Mesendoderm (in vitro differentiated cells): ENCODE measurements around the gene SAE1.

Experiments
- DNase-seq: peaks from one replicate; pipeline ENCODE4 v3.0.0; 2013
- H2AK5ac ChIP-seq: 2 replicates; pipeline ENCODE4 v1.6.1; 2013; ENCODE audit warnings: low read length, inconsistent platforms
- H2BK120ac ChIP-seq: 2 replicates; pipeline ENCODE4 v1.6.1; 2013; ENCODE audit warnings: low read depth, mild to moderate bottlenecking, low read length, moderate library complexity, mixed read lengths
- H2BK15ac ChIP-seq: replicated peaks from 2 replicates; pipeline ENCODE4 v1.6.1; 2013; ENCODE audit warnings: low read depth, mild to moderate bottlenecking, moderate library complexity
- H2BK5ac ChIP-seq: 2 replicates; pipeline ENCODE4 v1.6.1; 2013; ENCODE audit warnings: low read length, inconsistent platforms
- H3K18ac ChIP-seq: 2 replicates; pipeline ENCODE4 v1.6.1; 2013; ENCODE audit warnings: mild to moderate bottlenecking, low read length, mixed read lengths
- H3K23ac ChIP-seq: one replicate; pipeline ENCODE4 v1.6.1; 2013; ENCODE audit warnings: low read length
- H3K27ac ChIP-seq: 2 replicates; pipeline ENCODE4 v1.5.1; 2013; ENCODE audit warnings: low read depth, mild to moderate bottlenecking, inconsistent platforms, low read length, moderate library complexity
- H3K27me3 ChIP-seq: 2 replicates; pipeline ENCODE4 v1.6.1; 2013; ENCODE audit warnings: low read length, control low read depth, mild to moderate bottlenecking, inconsistent platforms; ENCODE audit not compliant: insufficient read depth, poor library complexity
- H3K36me3 ChIP-seq: 2 replicates; pipeline ENCODE4 v1.6.1; 2013; ENCODE audit warnings: low read length, inconsistent platforms; ENCODE audit not compliant: control insufficient read depth, insufficient read depth
- H3K4ac ChIP-seq: one replicate; pipeline ENCODE4 v1.6.1; 2013; ENCODE audit warnings: low read depth, mild to moderate bottlenecking, low read length, moderate library complexity
- H3K4me1 ChIP-seq: 2 replicates; pipeline ENCODE4 v1.6.1; 2013; ENCODE audit warnings: low read depth, low read length, inconsistent platforms; ENCODE audit not compliant: control insufficient read depth
- H3K4me2 ChIP-seq: 2 replicates; pipeline ENCODE4 v1.6.1; 2013; ENCODE audit warnings: low read length
- H3K4me3 ChIP-seq: 2 replicates; pipeline ENCODE4 v1.5.1; 2013; ENCODE audit warnings: mild to moderate bottlenecking, low read length
- H3K56ac ChIP-seq: one replicate; pipeline ENCODE4 v1.6.1; 2013; ENCODE audit warnings: low read length
- H3K79me1 ChIP-seq: 2 replicates; pipeline ENCODE4 v1.6.1; 2013; ENCODE audit warnings: low read length, inconsistent platforms
- H3K79me2 ChIP-seq: 2 replicates; pipeline ENCODE4 v1.6.1; 2013; ENCODE audit warnings: mild to moderate bottlenecking, low read length; ENCODE audit not compliant: control insufficient read depth, insufficient read depth
- H3K9ac ChIP-seq: 2 replicates; pipeline ENCODE4 v1.6.1; 2013; ENCODE audit warnings: low read length, inconsistent platforms
- H4K5ac ChIP-seq: one replicate; pipeline ENCODE4 v1.6.1; 2013; ENCODE audit warnings: low read length
- H4K8ac ChIP-seq: one replicate; pipeline ENCODE4 v1.6.1; 2013; ENCODE audit warnings: low read depth, mild to moderate bottlenecking, control low read depth, low read length, moderate library complexity
- WGBS: extraction: QIAGEN DNeasy Blood & Tissue Kit; methylation state at CpG from one replicate; pipeline ENCODE4 v1.1.7; 2013; ENCODE audit warnings: low lambda C conversion rate, missing lambda C conversion rate; ENCODE audit not compliant: insufficient coverage; ENCODE audit errors: extremely low coverage; 5-methylcytosine and 5-hydroxymethylcytosine counted together

The SAE1 gene

GRCh38 chr19:47203254-47203653, 72.6 kb downstream of the SAE1 start:
- Histone ChIP-seq H3K4me1 (no peaks in the 10 kb centered on the region), H2BK120ac (no peak overlapping the region), H3K79me2 (no peaks in the 10 kb centered on the region), H2BK15ac (no peak overlapping the region), H3K4ac (no peak overlapping the region), H3K4me2 (no peak overlapping the region), H3K79me1 (peaks cover 3% of the 10 kb centered on the region), H3K4me3 (no peak overlapping the region), H3K36me3 (peaks cover 19% of the 10 kb centered on the region), H3K27me3 (no peaks in the 10 kb centered on the region), H3K9ac (no peak overlapping the region), H3K56ac (no peak overlapping the region), H3K18ac (no peak overlapping the region), H3K27ac (no peak overlapping the region), H3K23ac (no peak overlapping the region), H2AK5ac (no peak overlapping the region), H2BK5ac (no peak overlapping the region), H4K5ac (no peak overlapping the region), H4K8ac (no peak overlapping the region)
- WGBS = no CpG with 5 or more reads among the region's 3 CpGs
- no peak for DNase-seq

- no peak overlapping the region for H2BK15ac ChIP-seq
- H2BK5ac ChIP-seq = no peak overlapping the region
- no peak for DNase-seq
- no peak overlapping the region for H3K4me2 ChIP-seq
- no peaks in the 10 kb centered on the region for H3K79me2 ChIP-seq
- H3K4ac ChIP-seq = no peak overlapping the region
- H2AK5ac ChIP-seq = no peak overlapping the region
- no peaks in the 10 kb centered on the region for H3K27me3 ChIP-seq
- no peaks in the 10 kb centered on the region for H3K4me1 ChIP-seq
- no peak overlapping the region for H2BK120ac ChIP-seq
- no peak overlapping the region for H3K23ac ChIP-seq
- H3K4me3 ChIP-seq = no peak overlapping the region
- no peak overlapping the region for H3K27ac ChIP-seq
- H3K18ac ChIP-seq = no peak overlapping the region
- H3K9ac ChIP-seq = no peak overlapping the region
- H4K5ac ChIP-seq = no peak overlapping the region
- H3K36me3 ChIP-seq = peaks cover 22% of the 10 kb centered on the region
- WGBS = no CpG with 5 or more reads among the region's 13 CpGs
- H3K79me1 ChIP-seq = no peaks in the 10 kb centered on the region
- H4K8ac ChIP-seq = no peak overlapping the region
- no peak overlapping the region for H3K56ac ChIP-seq
Measured at GRCh38 chr19:47209319-47210179, 78.9 kb downstream of the SAE1 start.

- no peak overlapping the region for H3K23ac ChIP-seq
- no peaks in the 10 kb centered on the region for H3K4me1 ChIP-seq
- no peak overlapping the region for H2AK5ac ChIP-seq
- H3K4me2 ChIP-seq = no peak overlapping the region
- H3K9ac ChIP-seq = no peak overlapping the region
- no peak overlapping the region for H3K4ac ChIP-seq
- H3K79me2 ChIP-seq = no peaks in the 10 kb centered on the region
- no peak overlapping the region for H2BK120ac ChIP-seq
- no peak overlapping the region for H2BK15ac ChIP-seq
- DNase-seq = no peak
- peak overlapping the region; percentile 6 for H3K27ac ChIP-seq
- H3K56ac ChIP-seq = peak overlapping the region; percentile 58
- no peaks in the 10 kb centered on the region for H3K27me3 ChIP-seq
- H2BK5ac ChIP-seq = no peak overlapping the region
- H4K8ac ChIP-seq = no peak overlapping the region
- H3K4me3 ChIP-seq = no peak overlapping the region
- H4K5ac ChIP-seq = no peak overlapping the region
- no peak overlapping the region for H3K18ac ChIP-seq
- H3K79me1 ChIP-seq = no peaks in the 10 kb centered on the region
- peaks cover 18% of the 10 kb centered on the region for H3K36me3 ChIP-seq
Measured at GRCh38 chr19:47210180-47210490, 79.5 kb downstream of the SAE1 start.

GRCh38 chr19:47210689-47211316, 80.2 kb downstream of the SAE1 start:
- no peak overlapping the region for H2AK5ac ChIP-seq
- H3K27ac ChIP-seq = peak overlapping the region; percentile 6
- no peak overlapping the region for H3K23ac ChIP-seq
- DNase-seq = peak; percentile 89
- peaks cover 18% of the 10 kb centered on the region for H3K36me3 ChIP-seq
- no peak overlapping the region for H2BK5ac ChIP-seq
- H3K18ac ChIP-seq = no peak overlapping the region
- H4K5ac ChIP-seq = peak overlapping the region; percentile 5
- no peak overlapping the region for H3K4me2 ChIP-seq
- no peaks in the 10 kb centered on the region for H3K79me1 ChIP-seq
- no peak overlapping the region for H2BK15ac ChIP-seq
- peak overlapping the region; percentile 58 for H3K56ac ChIP-seq
- H3K9ac ChIP-seq = peak overlapping the region; percentile 32
- no peak overlapping the region for H3K4ac ChIP-seq
- no CpG with 5 or more reads among the region's 19 CpGs for WGBS
- no peak overlapping the region for H4K8ac ChIP-seq
- H3K4me3 ChIP-seq = no peak overlapping the region
- H3K27me3 ChIP-seq = no peaks in the 10 kb centered on the region
- no peaks in the 10 kb centered on the region for H3K79me2 ChIP-seq
- H3K4me1 ChIP-seq = no peaks in the 10 kb centered on the region
- no peak overlapping the region for H2BK120ac ChIP-seq

GRCh38 chr19:47215581-47215980, 84.9 kb downstream of the SAE1 start:
- Histone ChIP-seq H3K18ac (no peak overlapping the region), H4K5ac (no peak overlapping the region), H3K79me1 (no peaks in the 10 kb centered on the region), H3K4ac (no peak overlapping the region), H2AK5ac (no peak overlapping the region), H3K4me2 (no peak overlapping the region), H2BK120ac (no peak overlapping the region), H3K36me3 (peaks cover 2% of the 10 kb centered on the region), H2BK15ac (no peak overlapping the region), H3K79me2 (no peaks in the 10 kb centered on the region), H3K27ac (no peak overlapping the region), H3K4me1 (no peaks in the 10 kb centered on the region), H3K4me3 (no peak overlapping the region), H3K9ac (no peak overlapping the region), H2BK5ac (no peak overlapping the region), H3K56ac (no peak overlapping the region), H4K8ac (no peak overlapping the region), H3K27me3 (no peaks in the 10 kb centered on the region), H3K23ac (no peak overlapping the region)
- no peak for DNase-seq
- WGBS = no CpG with 5 or more reads among the region's 5 CpGs
